PFSK-1 (cell line): ENCODE results near the gene WDR7.

ENCODE experiments used
- FOXP2 ChIP-seq: optimal IDR thresholded peaks from 2 replicates; pipeline ENCODE3; 2011; ENCODE audit warnings: borderline replicate concordance, control low read depth, inconsistent platforms; ENCODE audit not compliant: insufficient read depth; ENCODE audit errors: extremely low read length, extremely low read depth
- POLR2AphosphoS5 ChIP-seq: IDR thresholded peaks from 2 replicates; pipeline ENCODE4 v1.6.1; 2012; ENCODE audit warnings: low read depth, mild to moderate bottlenecking, control low read depth, low read length, moderate library complexity
- SIN3A ChIP-seq: IDR thresholded peaks from 2 replicates; pipeline ENCODE4 v1.6.1; 2012; ENCODE audit warnings: mild to moderate bottlenecking, low read length, moderate library complexity, borderline replicate concordance; ENCODE audit not compliant: insufficient read depth
- TAF1 ChIP-seq: IDR thresholded peaks from 2 replicates; pipeline ENCODE4 v1.6.1; 2012; ENCODE audit warnings: low read length, control low read depth, borderline replicate concordance; ENCODE audit not compliant: insufficient read depth
- TF ChIP-seq, protein P1 (sequence below), 2 experiments: IDR thresholded peaks; 2 replicates each; pipeline versions ENCODE4 v1.6.1 to v1.8.0; 2011 to 2012; ENCODE audit warnings: low read depth in 2 of 2, low read length in 2 of 2, control low read depth in 1 of 2, inconsistent platforms in 1 of 2, mild to moderate bottlenecking in 1 of 2, moderate library complexity in 1 of 2; ENCODE audit not compliant: insufficient read depth in 1 of 2

Gene WDR7

DNA sequence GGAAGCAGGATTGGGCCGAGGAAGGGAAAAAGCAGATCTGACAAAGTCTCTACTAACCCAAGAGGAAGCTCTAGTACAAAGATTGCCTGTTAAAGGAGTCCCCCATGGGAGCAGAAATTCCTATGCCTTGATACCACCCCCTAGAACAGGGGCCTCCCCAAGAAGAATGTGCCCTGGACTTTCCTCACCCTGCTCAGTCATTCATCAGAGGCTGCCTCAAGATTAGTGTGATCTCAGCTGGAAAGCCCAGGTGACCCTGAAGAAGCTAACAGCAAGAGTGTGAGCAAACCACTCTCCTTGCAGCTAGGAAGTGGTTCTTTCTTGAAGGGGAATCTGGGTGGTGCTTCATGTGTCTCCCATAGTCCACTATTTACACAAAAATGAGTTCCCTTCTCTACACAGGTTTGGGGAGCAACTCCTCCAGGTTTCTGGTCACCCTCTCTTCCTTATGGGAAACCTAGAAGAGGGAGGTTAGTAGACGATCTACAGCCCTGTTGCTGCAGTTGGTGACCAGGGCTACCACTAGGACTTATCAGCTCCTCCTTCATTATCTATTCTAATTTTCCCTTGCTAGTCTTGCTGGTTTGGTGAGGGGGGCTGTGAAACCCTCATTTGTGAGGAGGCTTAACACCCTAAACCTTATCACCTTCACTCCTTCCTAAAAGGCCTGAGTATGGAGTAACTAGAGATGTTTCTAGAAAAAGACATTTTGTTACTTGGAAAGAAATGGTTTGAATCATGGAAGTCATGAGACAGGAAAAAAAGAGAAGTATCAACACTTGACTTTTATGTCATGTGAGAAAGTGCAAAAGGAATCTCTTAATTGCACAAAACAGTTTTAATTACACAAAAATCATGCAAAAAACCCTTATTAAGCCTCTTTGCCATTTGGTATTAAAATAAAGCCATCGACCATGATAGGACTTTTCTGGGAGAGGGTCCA is 2.9 kb upstream of the WDR7 start:
- TF ChIP-seq, protein P1, sequence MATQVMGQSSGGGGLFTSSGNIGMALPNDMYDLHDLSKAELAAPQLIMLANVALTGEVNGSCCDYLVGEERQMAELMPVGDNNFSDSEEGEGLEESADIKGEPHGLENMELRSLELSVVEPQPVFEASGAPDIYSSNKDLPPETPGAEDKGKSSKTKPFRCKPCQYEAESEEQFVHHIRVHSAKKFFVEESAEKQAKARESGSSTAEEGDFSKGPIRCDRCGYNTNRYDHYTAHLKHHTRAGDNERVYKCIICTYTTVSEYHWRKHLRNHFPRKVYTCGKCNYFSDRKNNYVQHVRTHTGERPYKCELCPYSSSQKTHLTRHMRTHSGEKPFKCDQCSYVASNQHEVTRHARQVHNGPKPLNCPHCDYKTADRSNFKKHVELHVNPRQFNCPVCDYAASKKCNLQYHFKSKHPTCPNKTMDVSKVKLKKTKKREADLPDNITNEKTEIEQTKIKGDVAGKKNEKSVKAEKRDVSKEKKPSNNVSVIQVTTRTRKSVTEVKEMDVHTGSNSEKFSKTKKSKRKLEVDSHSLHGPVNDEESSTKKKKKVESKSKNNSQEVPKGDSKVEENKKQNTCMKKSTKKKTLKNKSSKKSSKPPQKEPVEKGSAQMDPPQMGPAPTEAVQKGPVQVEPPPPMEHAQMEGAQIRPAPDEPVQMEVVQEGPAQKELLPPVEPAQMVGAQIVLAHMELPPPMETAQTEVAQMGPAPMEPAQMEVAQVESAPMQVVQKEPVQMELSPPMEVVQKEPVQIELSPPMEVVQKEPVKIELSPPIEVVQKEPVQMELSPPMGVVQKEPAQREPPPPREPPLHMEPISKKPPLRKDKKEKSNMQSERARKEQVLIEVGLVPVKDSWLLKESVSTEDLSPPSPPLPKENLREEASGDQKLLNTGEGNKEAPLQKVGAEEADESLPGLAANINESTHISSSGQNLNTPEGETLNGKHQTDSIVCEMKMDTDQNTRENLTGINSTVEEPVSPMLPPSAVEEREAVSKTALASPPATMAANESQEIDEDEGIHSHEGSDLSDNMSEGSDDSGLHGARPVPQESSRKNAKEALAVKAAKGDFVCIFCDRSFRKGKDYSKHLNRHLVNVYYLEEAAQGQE (IDR thresholded peaks at IDR 0.05; ENCODE audit: insufficient read depth in 1 of 2, low read depth in 2 of 2, low read length in 2 of 2): no peak
- TF ChIP-seq TAF1 (no peak), FOXP2 (no peak), POLR2AphosphoS5 (no peak), SIN3A (no peak)

DNA sequence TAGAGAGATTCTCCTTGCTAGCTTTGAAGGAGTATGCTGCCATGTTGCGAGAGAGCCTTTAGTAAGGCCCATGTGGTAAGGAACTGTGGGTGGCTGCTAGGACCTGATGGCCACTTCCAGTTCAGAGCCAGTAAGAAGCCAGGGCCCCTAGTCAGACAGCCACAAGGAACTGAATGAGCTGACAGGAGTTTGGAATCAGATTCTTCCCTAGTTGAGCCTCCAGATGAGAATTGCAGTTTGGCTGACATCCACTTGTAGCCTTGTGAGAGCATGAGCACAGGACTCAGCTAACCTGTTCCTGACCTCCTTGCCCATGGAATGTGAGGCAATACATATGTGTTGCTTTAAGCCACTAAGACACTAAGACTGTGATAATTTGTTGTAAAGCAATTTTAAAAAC is 1.2 kb upstream of the WDR7 start:
- TF ChIP-seq, protein P1 (IDR thresholded peaks at IDR 0.05; ENCODE audit: insufficient read depth in 1 of 2, low read depth in 2 of 2, low read length in 2 of 2): no peak
- TF ChIP-seq POLR2AphosphoS5 (no peak), TAF1 (no peak), FOXP2 (no peak), SIN3A (no peak)

DNA sequence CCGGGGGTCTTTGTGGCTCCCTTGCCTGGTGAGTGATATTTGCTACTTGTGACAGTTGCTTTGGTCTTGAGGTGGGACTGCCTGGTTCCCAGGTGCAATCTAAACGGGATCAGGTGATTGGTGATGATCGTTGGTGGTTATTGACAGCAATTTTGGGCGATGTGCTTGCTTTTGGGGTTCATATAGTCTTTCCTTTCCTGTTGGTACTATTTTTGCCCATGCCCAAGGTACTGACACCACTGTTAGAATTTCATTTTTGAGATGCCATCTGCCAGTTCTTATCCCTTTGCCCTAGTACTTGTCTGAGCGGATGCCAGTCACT is 573 bp downstream of the WDR7 start:
- TF ChIP-seq TAF1 (no peak), SIN3A (no peak), POLR2AphosphoS5 (no peak), FOXP2 (no peak)
- TF ChIP-seq, protein P1 (IDR thresholded peaks at IDR 0.05; ENCODE audit: insufficient read depth in 1 of 2, low read depth in 2 of 2, low read length in 2 of 2): no peak

DNA sequence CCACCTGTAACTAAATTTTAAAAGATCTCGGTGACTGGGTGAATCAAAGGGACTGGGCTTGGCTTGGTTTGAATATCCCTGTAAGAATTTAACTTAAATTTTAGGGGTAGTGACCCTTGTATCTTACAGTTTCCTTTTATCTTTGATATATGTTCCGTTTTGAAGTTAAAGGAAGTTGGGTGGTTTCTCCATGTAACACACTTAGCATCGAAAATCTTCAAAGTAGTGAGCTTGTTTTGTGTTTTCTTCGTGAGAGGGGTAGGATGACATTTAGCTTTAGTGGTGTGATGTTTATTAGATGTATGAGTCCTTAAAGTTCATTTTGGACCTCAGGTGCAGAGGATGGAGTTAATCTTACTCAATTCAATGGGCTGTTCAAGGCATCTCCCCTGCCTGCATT is 1.6 kb downstream of the WDR7 start:
- TF ChIP-seq FOXP2 (no peak), TAF1 (no peak), SIN3A (no peak), POLR2AphosphoS5 (no peak)
- TF ChIP-seq, protein P1 (IDR thresholded peaks at IDR 0.05; ENCODE audit: insufficient read depth in 1 of 2, low read depth in 2 of 2, low read length in 2 of 2): no peak
